HS-5 (cell line): Measurements from ENCODE around the gene SYNM.

Source experiments
- DNase-seq: peaks from one replicate; pipeline ENCODE4 v3.0.0-alpha.2; 2012; ENCODE audit warnings: low read depth

Gene SYNM

GRCh38 chr15:99167640-99168039 is 62.8 kb downstream of the SYNM start:
- DNase-seq, result no peak

GRCh38 chr15:99168601-99169580 is 64.0 kb downstream of the SYNM start:
- DNase-seq, result no peak

DNA sequence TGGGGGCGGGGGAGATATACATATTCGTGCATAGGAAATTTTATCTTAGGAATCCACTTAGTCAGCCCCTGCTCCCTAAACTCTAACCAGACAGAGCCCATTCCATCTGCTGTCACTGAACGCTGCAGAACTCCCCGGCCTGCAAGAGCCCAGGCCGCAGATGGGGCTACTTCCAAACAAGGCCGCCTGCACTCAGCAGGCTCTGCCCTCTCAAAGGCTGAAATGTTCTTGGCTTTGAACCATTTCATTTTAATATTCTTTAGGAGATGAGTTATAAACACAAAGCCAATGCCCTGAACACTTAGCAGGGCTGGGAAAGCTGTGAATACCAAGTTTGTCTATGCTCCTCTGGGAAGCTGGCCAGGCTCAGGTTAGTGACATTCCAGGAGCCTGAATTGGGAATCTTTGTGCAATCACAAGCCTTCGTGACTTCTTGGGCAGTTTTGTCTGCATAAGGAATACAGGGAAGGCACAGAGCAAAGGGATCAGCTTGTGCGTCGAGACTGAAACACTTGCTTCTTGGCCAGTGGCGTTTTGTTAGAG is 65.0 kb downstream of the SYNM start:
- DNase-seq, result peak; percentile 19

DNA sequence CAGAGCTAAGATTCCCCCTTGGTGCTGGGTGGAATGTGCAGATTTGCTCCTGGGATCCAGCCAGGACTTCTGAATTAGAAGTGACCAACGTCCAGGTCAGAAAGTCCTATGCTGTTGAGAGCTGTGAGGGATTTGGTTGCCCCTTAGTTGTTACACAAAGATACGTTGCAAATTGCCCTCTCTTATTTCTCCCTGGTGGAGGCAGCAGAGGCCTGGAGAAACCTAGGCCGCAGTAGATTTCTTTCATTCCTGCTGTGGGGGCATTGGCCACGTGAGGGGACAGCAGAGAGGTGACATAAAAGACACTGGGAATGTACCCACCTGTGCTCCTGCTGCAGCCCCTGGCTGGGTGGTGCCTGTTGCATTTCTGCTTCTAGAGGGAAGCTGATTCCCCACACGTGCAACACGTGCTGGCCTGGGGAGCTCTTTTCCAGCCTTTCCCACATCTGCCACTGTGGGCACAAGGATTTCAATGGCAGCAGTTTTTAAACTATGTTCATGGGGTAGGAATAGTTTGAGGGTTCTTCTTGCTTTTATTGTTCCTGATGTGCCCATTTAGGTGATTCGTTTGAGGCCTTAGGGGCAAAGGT is 65.7 kb downstream of the SYNM start:
- DNase-seq, result no peak

GRCh38 chr15:99172171-99172570 is 67.3 kb downstream of the SYNM start:
- DNase-seq, result no peak

DNA sequence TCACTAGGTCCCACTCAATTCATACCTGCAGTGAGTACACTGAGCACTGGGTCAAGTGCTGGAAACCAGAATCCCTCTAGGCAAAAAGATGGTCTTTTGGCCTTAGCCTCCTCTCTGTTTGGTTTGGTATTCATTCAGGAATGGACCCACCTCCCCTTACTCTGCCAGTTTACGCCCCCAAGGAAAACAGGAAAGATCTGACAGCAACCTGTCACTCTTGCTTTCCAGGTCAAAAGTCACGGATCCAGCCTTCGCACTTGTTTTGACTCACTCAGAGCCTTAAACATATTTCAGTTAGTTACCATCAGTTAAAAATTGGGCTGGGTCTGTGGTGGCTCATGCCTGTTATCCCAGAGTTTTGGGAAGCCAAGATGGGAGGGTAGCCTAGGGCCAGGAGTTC is 68.1 kb downstream of the SYNM start:
- DNase-seq, result no peak

GRCh38 chr15:99174567-99175395 is 69.9 kb downstream of the SYNM start:
- no peak for DNase-seq

DNA sequence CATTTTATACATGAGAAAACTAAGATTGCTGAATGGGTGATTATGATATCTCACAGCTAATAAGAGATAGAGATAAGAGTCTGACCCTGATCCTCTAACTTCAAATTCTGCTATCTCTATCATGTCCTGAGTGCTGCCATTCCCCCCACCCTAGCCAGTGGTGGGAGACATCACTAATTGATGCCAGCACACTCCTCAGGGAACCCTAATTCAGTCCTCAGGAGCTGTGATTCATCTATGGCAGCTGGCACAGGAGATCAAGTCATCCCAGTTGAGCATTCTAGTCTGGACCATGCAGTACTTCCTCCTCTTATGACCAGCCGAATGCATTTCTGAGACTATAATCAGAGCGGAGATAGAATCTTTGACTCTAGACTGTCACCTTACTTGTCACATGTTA is 71.9 kb downstream of the SYNM start:
- DNase-seq, result no peak

GRCh38 chr15:99177679-99178078 is 72.8 kb downstream of the SYNM start:
- no peak for DNase-seq

GRCh38 chr15:99180086-99180963 is 75.4 kb downstream of the SYNM start:
- no peak for DNase-seq

DNA sequence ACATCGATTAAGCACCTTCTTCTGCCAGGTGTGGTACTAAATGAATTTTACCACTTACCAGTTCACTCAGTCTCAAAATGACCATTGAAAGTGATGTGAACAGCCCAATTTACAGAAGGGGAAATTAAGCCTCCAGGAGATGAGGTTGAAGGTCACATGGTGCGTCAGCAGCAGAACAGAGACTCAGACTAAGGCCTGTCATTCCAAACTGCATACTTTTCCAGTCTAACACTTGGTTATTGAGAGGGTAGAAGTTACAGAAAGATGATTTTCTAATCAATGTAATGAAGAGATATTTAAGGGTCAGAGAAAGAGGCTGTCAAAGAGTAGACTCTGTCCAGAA is 76.1 kb downstream of the SYNM start:
- no peak for DNase-seq

DNA sequence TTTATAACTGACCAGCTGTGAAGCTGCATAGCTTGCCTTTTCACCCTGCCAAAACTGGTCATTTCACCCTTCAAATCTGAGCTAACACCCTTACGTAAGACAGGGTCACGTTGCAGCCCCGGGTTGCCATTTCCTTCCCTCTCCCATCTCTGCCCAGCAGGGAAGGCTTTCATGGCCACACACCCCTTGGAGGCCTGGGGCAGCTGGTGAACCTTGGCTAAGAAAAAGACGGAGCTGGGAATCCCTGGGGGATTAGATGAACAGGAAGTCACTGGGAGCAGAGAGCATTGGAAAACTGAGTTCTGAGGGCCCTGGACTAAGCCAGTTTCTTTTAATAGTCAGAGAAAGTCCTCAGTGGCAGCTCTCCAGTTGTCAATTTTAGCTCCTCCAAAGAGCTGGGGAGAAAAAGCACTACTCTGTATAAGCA is 76.7 kb downstream of the SYNM start:
- DNase-seq, result no peak

GRCh38 chr15:99182791-99183190 is 77.9 kb downstream of the SYNM start:
- DNase-seq, result no peak
